Fibroblast of lung (primary cell): ENCODE measurements around the gene OCA2. TPM values are rescaled to one million over a fixed set of nuclear protein-coding genes. Genes with fewer than 3 reads are reported as not detected.

Experiments
- DNase-seq, 2 donors: peaks; one replicate each; pipeline versions ENCODE4 v3.0.0 to v3.0.0-alpha.2; 2010; ENCODE audit warnings: low read depth in 2 of 2
- H2AFZ ChIP-seq: 2 replicates; pipeline ENCODE4 v1.5.1; 2012; ENCODE audit warnings: low read length, control low read depth, inconsistent platforms
- H3K27ac ChIP-seq: 2 replicates; pipeline ENCODE4 v1.5.1; 2011; ENCODE audit warnings: low read length, control low read depth; ENCODE audit not compliant: insufficient read depth
- H3K27me3 ChIP-seq: 2 replicates; pipeline ENCODE4 v1.5.1; 2011; ENCODE audit warnings: mild to moderate bottlenecking, low read length; ENCODE audit not compliant: control insufficient read depth, insufficient read depth
- H3K36me3 ChIP-seq: 2 replicates; pipeline ENCODE4 v1.5.1; 2011; ENCODE audit warnings: low read length; ENCODE audit not compliant: control insufficient read depth, insufficient read depth
- H3K4me1 ChIP-seq: 2 replicates; pipeline ENCODE4 v1.5.1; 2011; ENCODE audit warnings: low read length; ENCODE audit not compliant: control insufficient read depth, insufficient read depth; ENCODE audit errors: extremely low read depth
- H3K4me2 ChIP-seq: 2 replicates; pipeline ENCODE4 v1.5.1; 2011; ENCODE audit warnings: low read length, control low read depth; ENCODE audit not compliant: insufficient read depth; ENCODE audit errors: extremely low read depth
- H3K4me3 ChIP-seq, 4 experiments: fragments of 200-600 bp in 1 of 4; sonication (generic) in 1 of 4; replicated peaks in 1 of 4; 2 replicates each; pipeline ENCODE4 v1.5.1; 2011 to 2016; ENCODE audit warnings: low read length in 4 of 4, low read depth in 3 of 4, mild to moderate bottlenecking in 3 of 4, control low read depth in 2 of 4, inconsistent platforms in 1 of 4, mixed read lengths in 1 of 4; ENCODE audit not compliant: insufficient read depth in 1 of 4; ENCODE audit errors: control extremely low read depth in 1 of 4
- H3K79me2 ChIP-seq: 2 replicates; pipeline ENCODE4 v1.5.1; 2012; ENCODE audit warnings: mild to moderate bottlenecking, low read length, inconsistent platforms; ENCODE audit not compliant: control insufficient read depth, insufficient read depth
- H3K9ac ChIP-seq: 2 replicates; pipeline ENCODE4 v1.5.1; 2011; ENCODE audit warnings: mild to moderate bottlenecking, low read length, control low read depth; ENCODE audit not compliant: insufficient read depth
- H3K9me3 ChIP-seq: 2 replicates; pipeline ENCODE4 v1.5.1; 2012; ENCODE audit warnings: low read depth, low read length; ENCODE audit not compliant: control insufficient read depth, insufficient read depth
- H4K20me1 ChIP-seq: 2 replicates; pipeline ENCODE4 v1.5.1; 2011; ENCODE audit warnings: low read length; ENCODE audit not compliant: control insufficient read depth, insufficient read depth; ENCODE audit errors: extremely low read depth
- CTCF ChIP-seq, 2 donors: IDR thresholded peaks in 1 of 2; conservative IDR thresholded peaks in 1 of 2; 1 replicate in 1 of 2; 2 replicates in 1 of 2; pipeline ENCODE4 v1.5.1; 2011 to 2012; ENCODE audit warnings: low read length in 2 of 2, control low read depth in 1 of 2, inconsistent platforms in 1 of 2, low read depth in 1 of 2, mild to moderate bottlenecking in 1 of 2
- EZH2 ChIP-seq: IDR thresholded peaks from 2 replicates; pipeline ENCODE4 v1.5.1; 2012; ENCODE audit warnings: low read length, control low read depth, mild to moderate bottlenecking; ENCODE audit errors: missing control alignments
- polyA plus RNA-seq, 2 donors: library from polyadenylated mRNA; depleted of rRNA in 1 of 2; stranded (reverse) in 1 of 2; unstranded in 1 of 2; fragments of >200 nt; gene quantifications; 2 replicates each; pipeline ENCODE4 v1.2.1, GENCODE V29; 2011 to 2012; ENCODE audit warnings: missing spikeins in 1 of 2
- total RNA-seq: library from RNA; depleted of rRNA; stranded (reverse); fragments of >200 nt; gene quantifications from 2 replicates; pipeline ENCODE4 v1.2.1, GENCODE V29; 2014

OCA2 gene
- total and polyA plus RNA-seq, 2 donors (not counting 1 experiment from before 2014, with no cell fraction given): not detected

- H4K20me1 ChIP-seq: no peaks in the 10 kb centered on the region
- no peaks in the 10 kb centered on the region for H3K79me2 ChIP-seq
- no peak overlapping the region for H3K27ac ChIP-seq
- H3K27me3 ChIP-seq: no peaks in the 10 kb centered on the region
- H3K4me1 ChIP-seq: no peaks in the 10 kb centered on the region
- TF ChIP-seq EZH2 (no peak), CTCF (conservative IDR thresholded peaks at IDR 0.05 in 1 of 2, IDR thresholded peaks at IDR 0.05 in 1 of 2; ENCODE audit: low read depth in 1 of 2, low read length in 2 of 2) (no peak)
- H3K4me2 ChIP-seq: no peak overlapping the region
- H3K36me3 ChIP-seq: peaks cover 9% of the 10 kb centered on the region
- H3K9me3 ChIP-seq: no peaks in the 10 kb centered on the region
- H3K9ac ChIP-seq: no peak overlapping the region
- no peak for DNase-seq
- H3K4me3 ChIP-seq: no peak overlapping the region
- H2AFZ ChIP-seq: no peak overlapping the region
Observed at GRCh38 chr15:28120359-28120640, 21.2 kb upstream of the OCA2 start.

- Histone ChIP-seq H4K20me1 (no peaks in the 10 kb centered on the region), H3K36me3 (peaks cover 8% of the 10 kb centered on the region)
- TF ChIP-seq EZH2 (no peak), CTCF (conservative IDR thresholded peaks at IDR 0.05 in 1 of 2, IDR thresholded peaks at IDR 0.05 in 1 of 2; ENCODE audit: low read depth in 1 of 2, low read length in 2 of 2) (no peak)
Observed at GRCh38 chr15:28118531-28118930, 19.4 kb upstream of the OCA2 start.

GRCh38 chr15:28118083-28118482 lies 19.0 kb upstream of the OCA2 start:
- Histone ChIP-seq H3K79me2 (no peaks in the 10 kb centered on the region), H3K4me3 (no peak overlapping the region), H3K4me1 (no peaks in the 10 kb centered on the region), H3K9ac (no peak overlapping the region), H3K27me3 (no peaks in the 10 kb centered on the region), H3K4me2 (no peak overlapping the region), H2AFZ (no peak overlapping the region), H3K27ac (no peak overlapping the region), H3K36me3 (peaks cover 11% of the 10 kb centered on the region), H4K20me1 (no peaks in the 10 kb centered on the region), H3K9me3 (no peaks in the 10 kb centered on the region)
- TF ChIP-seq CTCF (conservative IDR thresholded peaks at IDR 0.05 in 1 of 2, IDR thresholded peaks at IDR 0.05 in 1 of 2; ENCODE audit: low read depth in 1 of 2, low read length in 2 of 2): no peak
- TF ChIP-seq EZH2: no peak
- no peak for DNase-seq

More at GRCh38 chr15:28118531-28118930, 19.4 kb upstream of the OCA2 start:
- Histone ChIP-seq H3K27ac (no peak overlapping the region), H3K4me2 (no peak overlapping the region), H2AFZ (no peak overlapping the region), H3K4me3 (no peak overlapping the region), H3K9ac (no peak overlapping the region), H3K4me1 (no peaks in the 10 kb centered on the region), H3K27me3 (no peaks in the 10 kb centered on the region), H3K79me2 (no peaks in the 10 kb centered on the region), H3K9me3 (no peaks in the 10 kb centered on the region)
- no peak for DNase-seq
